Diencephalon (tissue), 1 donor: Measurements from ENCODE around the gene HOXC13. TPM values are rescaled to one million over a fixed set of nuclear protein-coding genes. Genes with fewer than 3 reads are reported as not detected.

Experiments
- small RNA-seq: library from RNA; depleted of rRNA; stranded (forward); fragments of <200 nt; gene quantifications from one replicate; pipeline ENCODE3, GENCODE V24; 2014
- total RNA-seq: library from RNA; depleted of rRNA; stranded (reverse); fragments of >200 nt; gene quantifications from one replicate; pipeline ENCODE4 v1.2.3, GENCODE V29; 2014

Gene HOXC13, protein sequence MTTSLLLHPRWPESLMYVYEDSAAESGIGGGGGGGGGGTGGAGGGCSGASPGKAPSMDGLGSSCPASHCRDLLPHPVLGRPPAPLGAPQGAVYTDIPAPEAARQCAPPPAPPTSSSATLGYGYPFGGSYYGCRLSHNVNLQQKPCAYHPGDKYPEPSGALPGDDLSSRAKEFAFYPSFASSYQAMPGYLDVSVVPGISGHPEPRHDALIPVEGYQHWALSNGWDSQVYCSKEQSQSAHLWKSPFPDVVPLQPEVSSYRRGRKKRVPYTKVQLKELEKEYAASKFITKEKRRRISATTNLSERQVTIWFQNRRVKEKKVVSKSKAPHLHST
- not detected for total RNA-seq

DNA sequence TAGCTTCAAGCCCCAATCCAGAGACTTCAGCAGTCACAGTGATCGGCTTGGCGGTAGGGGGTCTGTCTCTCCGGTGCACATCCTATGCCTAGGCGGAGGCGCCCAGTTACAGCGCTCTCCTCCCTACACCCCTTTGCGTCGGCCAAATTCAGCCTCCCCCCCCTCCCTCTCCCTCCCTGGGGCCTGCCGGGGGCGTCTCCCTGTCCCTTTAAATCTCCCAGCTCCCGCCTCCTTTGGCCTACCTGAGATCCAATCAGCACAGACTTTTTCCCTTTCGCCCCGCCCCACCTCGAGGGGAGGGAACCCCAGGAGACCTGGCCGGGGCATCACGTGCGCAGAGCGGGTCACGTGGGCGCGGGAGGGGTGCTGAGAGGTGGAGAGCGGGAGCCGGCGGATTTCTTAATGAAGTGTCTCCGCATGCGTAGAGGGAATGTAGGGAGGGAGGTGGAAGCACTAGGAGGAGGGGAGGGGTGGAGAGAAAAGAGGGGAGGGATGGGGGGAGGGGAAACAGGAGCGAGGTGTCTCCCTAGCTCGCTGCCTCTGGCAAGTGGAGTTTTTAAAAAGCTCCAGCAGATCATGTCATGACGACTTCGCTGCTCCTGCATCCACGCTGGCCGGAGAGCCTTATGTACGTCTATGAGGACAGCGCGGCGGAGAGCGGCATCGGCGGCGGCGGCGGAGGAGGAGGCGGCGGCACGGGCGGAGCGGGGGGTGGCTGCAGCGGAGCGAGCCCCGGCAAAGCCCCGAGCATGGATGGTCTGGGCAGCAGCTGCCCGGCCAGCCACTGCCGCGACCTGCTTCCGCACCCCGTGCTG, at the start of gene HOXC13:
Gene HOXC13, plus strand, starts transcription at position 506 of the 815 bp plus-strand sequence. Its CDS starts 76 bp downstream, at position 582.

GRCh38 chr12:53954694-53955035, 16.0 kb downstream of the HOXC13 start, which contains the start of gene HOXC12:
TSS of gene HOXC12 (plus strand) at chr12:53954903. CDS start at chr12:53954930, 27 bp downstream.

DNA sequence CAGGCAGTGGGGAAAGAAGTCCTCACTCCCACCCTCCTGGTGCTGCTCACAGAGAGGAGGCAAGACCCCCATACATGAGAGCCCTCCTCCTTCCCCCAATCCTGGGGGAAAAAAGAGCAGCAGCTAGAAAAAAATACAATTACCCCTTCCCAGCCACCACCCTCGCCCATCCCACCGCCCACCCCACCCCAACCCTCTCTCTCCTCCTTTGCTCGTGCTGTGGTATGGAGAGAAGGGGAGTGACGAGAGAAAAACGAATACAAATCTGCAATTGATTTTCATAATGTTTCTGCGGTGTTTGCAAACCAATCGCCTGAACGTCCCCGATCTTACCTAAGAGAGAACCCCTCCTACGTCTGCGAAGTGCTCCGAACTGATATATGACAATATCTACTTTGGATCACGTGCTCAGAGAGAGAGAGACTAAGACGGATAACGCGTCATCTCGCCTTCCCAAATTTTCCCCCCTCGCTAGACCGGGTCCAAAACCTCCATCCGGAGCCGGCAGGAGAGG, 34.1 kb downstream of the HOXC13 start, which contains the start of gene HOXC11:
Gene HOXC11, plus strand, starts transcription at position 405 of the 514 bp plus-strand sequence. CDS start 116 bp downstream, outside the sequence.

DNA sequence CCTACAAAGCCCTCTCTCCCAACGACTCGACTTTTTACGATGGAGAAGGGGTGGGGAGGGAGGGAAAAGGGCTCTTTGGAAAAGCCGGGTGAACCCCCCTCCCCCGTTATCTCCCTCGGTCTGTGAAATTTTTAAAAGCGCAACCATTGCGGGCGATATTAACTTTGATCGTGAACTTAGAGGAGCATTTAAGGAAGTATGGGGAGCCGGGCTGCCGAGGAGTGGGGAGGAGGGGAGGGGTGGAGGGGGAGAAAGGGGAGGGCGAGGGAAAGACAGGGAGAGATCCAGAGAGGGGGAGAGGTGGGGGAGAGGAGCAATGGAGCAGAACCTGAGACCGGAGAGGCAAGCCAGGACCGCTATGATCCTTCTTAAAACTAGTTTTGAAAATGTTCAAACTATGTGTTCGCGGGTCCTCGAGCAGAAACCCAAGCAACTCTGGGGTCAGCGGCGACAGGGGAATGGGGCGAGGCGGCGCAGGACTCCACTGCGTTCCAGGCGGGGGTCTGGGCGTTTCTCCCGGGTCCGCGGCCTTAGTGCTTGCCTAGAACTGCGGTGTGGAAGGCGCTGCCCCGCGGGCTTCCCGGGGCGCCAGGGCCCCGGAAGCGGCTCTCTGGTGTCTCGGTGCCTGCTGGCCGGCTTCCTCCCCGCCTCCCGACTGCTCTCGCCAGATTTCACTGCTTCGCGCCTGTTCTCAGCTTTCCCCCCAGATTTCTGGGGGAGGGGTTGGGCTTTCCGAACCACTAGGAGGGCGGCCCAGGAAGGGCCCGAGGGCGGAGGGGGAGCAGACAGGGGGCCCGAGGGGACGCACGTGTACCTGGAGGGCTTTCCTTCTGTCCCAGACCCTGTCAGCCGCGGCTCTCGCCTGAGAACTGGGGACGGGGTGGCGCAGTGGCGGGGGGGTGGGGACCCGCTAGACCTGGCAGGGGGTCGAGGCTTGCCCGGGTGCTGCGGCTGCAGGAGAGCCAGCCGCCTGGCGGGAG, 35.7 kb downstream of the HOXC13 start, which contains the start of gene HOTAIR:
Gene HOTAIR, minus strand, starts transcription at position 871 of the 980 bp plus-strand sequence.

DNA sequence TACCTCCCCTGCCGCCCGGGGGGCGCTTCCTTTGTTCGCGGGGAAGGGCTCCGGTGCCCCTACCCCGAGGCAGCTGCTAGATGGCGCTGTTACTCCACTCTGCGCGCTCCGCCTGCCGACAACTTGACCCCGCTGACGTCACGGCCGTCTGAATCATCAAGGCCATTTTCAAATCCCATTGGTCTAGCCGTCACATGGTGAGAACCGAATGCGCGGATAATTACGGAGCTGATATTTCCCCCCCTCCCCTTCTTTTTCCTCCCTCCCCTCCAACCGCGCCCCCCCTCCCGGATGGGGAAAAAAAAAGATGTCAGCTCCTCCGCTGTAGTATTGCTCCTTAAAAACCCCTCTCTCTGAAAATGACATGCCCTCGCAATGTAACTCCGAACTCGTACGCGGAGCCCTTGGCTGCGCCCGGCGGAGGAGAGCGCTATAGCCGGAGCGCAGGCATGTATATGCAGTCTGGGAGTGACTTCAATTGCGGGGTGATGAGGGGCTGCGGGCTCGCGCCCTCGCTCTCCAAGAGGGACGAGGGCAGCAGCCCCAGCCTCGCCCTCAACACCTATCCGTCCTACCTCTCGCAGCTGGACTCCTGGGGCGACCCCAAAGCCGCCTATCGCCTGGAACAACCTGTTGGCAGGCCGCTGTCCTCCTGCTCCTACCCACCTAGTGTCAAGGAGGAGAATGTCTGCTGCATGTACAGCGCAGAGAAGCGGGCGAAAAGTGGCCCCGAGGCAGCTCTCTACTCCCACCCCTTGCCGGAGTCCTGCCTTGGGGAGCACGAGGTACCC, 46.5 kb downstream of the HOXC13 start, which contains the start of gene HOXC10:
Gene HOXC10, plus strand, starts transcription at position 246 of the 791 bp plus-strand sequence. Its CDS starts 114 bp downstream, at position 360.

Small RNAs within 50 kb of the gene (small RNA-seq; reads per million reads assigned to genes)
- gene AC012531.3, result not detected
- not detected for gene AC012531.4
- not detected for gene MIR196A2
- gene RF01905, result not detected
- gene RF01906, result not detected

Other genes with a start within 250 kb of the HOXC13 start
- 66.9 TPM for gene CALCOCO1, start 211.4 kb upstream of the HOXC13 start, total RNA-seq
- gene CISTR, start 186.9 kb upstream of the HOXC13 start, total RNA-seq, result not detected
- gene HOXC12, start 16.1 kb downstream of the HOXC13 start, total RNA-seq, result not detected
- gene HOXC11, start 34.3 kb downstream of the HOXC13 start, total RNA-seq, result not detected
- gene HOTAIR, start 36.1 kb downstream of the HOXC13 start, total RNA-seq, result not detected
- not detected for gene HOXC10, start 46.3 kb downstream of the HOXC13 start, total RNA-seq
- not detected for gene HOXC9, start 61.3 kb downstream of the HOXC13 start, total RNA-seq
- not detected for gene HOXC8, start 70.2 kb downstream of the HOXC13 start, total RNA-seq
- not detected for gene HOXC6, start 89.6 kb downstream of the HOXC13 start, total RNA-seq
- gene HOXC5, start 94.2 kb downstream of the HOXC13 start, total RNA-seq, result not detected
- not detected for gene HOXC4, start 115.0 kb downstream of the HOXC13 start, total RNA-seq